Hematopoietic multipotent progenitor cell treated with erythropoietin and hydrocortisone succinate and interleukin-3 and kit ligand, for 17 days (in vitro differentiated cells): Measurements from ENCODE around the gene ORAI3.

Source experiments
- DNase-seq: peaks from one replicate; pipeline ENCODE4 v3.0.0-alpha.2; 2015; ENCODE audit warnings: low spot score

Gene ORAI3

GRCh38 chr16:30948667-30949649, at the start of gene ORAI3:
Gene ORAI3, plus strand, starts transcription at chr16:30949068. Its CDS starts 222 bp downstream, at chr16:30949290.
- peak; percentile 52 for DNase-seq

- DNase-seq: no peak
These were observed 49.1 kb upstream of the ORAI3 start for GRCh38 chr16:30899794-30900193.

GRCh38 chr16:30900588-30900987, 48.3 kb upstream of the ORAI3 start:
- DNase-seq: no peak

GRCh38 chr16:30901201-30902028, 47.5 kb upstream of the ORAI3 start:
- no peak for DNase-seq

GRCh38 chr16:30902029-30902972, 46.6 kb upstream of the ORAI3 start:
- DNase-seq: peak; percentile 63

GRCh38 chr16:30903002-30903401, 45.9 kb upstream of the ORAI3 start:
- no peak for DNase-seq

- DNase-seq: no peak
These were observed 45.3 kb upstream of the ORAI3 start for GRCh38 chr16:30903596-30903995.

GRCh38 chr16:30904114-30904780, 44.6 kb upstream of the ORAI3 start:
- no peak for DNase-seq

GRCh38 chr16:30907064-30907463, 41.8 kb upstream of the ORAI3 start:
- DNase-seq: no peak

GRCh38 chr16:30910427-30911029, 38.3 kb upstream of the ORAI3 start:
- no peak for DNase-seq

- DNase-seq: no peak
These were observed 36.0 kb upstream of the ORAI3 start for GRCh38 chr16:30912794-30913412.

- DNase-seq: no peak
These were observed 34.0 kb upstream of the ORAI3 start for GRCh38 chr16:30914830-30915229.

- DNase-seq: no peak
These were observed 30.3 kb upstream of the ORAI3 start for GRCh38 chr16:30918614-30919013.

GRCh38 chr16:30920891-30921290, 28.0 kb upstream of the ORAI3 start:
- no peak for DNase-seq

- DNase-seq: no peak
These were observed 27.5 kb upstream of the ORAI3 start for GRCh38 chr16:30921459-30921747.

- DNase-seq: peak; percentile 71
These were observed 27.0 kb upstream of the ORAI3 start for GRCh38 chr16:30921748-30922419.

- peak; percentile 98 for DNase-seq
These were observed 26.4 kb upstream of the ORAI3 start for GRCh38 chr16:30922420-30922959.

- DNase-seq: peak; percentile 97
These were observed 25.8 kb upstream of the ORAI3 start for GRCh38 chr16:30922960-30923535.

GRCh38 chr16:30923554-30924075, 25.3 kb upstream of the ORAI3 start, which contains the start of gene FBXL19:
Gene FBXL19, plus strand, starts transcription at chr16:30923572. Its CDS starts 2,183 bp downstream, at chr16:30925755.
- DNase-seq: no peak
